Astrocyte of the spinal cord (primary cell): ENCODE measurements around the gene ANKH.

Source experiments
- DNase-seq: peaks from one replicate; pipeline ENCODE4 v3.0.0; 2011; ENCODE audit warnings: low read depth, low spot score
- H3K4me3 ChIP-seq: 2 replicates; pipeline ENCODE4 v1.5.1; 2011; ENCODE audit warnings: low read depth, mild to moderate bottlenecking, low read length, moderate library complexity
- in situ Hi-C: cut with HindIII; loops from 2 replicates; pipeline ENCODE4 v1.10.0; 2017; ENCODE audit warnings: low sequenced_read_pairs
- TF ChIP-seq, protein P1 (sequence below): IDR thresholded peaks from 2 replicates; pipeline ENCODE4 v1.5.1; 2012; ENCODE audit warnings: low read depth, mild to moderate bottlenecking, low read length, inconsistent platforms

ANKH gene

DNA sequence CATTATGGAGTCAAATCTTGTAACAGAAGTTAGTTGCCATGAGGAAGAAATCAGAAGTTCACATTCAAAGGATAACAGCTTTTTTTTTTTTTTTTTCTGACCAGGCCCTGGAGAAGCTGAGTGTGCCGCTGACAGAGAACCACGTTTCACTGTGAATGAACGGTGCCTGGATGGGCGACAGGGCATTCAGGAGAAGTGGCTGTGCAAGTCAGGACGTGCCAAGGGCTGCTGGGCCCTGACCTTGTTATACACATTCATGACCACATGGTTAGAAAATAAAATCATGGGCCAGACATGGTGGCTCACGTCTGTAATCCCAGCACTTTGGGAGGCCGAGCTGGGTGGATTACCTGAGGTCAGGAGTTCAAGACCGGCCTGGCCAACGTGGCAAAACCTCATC, 91.6 kb downstream of the ANKH start:
- no peak for DNase-seq
- no peak overlapping the region for H3K4me3 ChIP-seq
- in situ Hi-C loops: no loop called here
- TF ChIP-seq, protein P1, sequence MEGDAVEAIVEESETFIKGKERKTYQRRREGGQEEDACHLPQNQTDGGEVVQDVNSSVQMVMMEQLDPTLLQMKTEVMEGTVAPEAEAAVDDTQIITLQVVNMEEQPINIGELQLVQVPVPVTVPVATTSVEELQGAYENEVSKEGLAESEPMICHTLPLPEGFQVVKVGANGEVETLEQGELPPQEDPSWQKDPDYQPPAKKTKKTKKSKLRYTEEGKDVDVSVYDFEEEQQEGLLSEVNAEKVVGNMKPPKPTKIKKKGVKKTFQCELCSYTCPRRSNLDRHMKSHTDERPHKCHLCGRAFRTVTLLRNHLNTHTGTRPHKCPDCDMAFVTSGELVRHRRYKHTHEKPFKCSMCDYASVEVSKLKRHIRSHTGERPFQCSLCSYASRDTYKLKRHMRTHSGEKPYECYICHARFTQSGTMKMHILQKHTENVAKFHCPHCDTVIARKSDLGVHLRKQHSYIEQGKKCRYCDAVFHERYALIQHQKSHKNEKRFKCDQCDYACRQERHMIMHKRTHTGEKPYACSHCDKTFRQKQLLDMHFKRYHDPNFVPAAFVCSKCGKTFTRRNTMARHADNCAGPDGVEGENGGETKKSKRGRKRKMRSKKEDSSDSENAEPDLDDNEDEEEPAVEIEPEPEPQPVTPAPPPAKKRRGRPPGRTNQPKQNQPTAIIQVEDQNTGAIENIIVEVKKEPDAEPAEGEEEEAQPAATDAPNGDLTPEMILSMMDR: no peak

DNA sequence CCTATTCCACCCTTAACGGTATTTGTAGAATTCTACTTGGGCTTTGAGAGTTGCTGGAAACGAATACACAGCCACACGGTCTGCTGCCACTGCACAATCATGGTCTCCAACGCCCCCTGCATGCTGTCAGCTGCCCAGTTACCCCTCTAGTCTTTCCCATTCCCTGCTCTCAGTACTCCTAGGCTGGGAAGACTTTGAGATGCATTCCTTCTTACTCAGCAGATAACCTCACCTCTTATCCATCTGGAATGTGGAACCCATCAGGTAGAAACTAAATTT, 92.8 kb downstream of the ANKH start:
- TF ChIP-seq, protein P1: no peak
- H3K4me3 ChIP-seq: no peak overlapping the region
- in situ Hi-C loops: no loop called here
- no peak for DNase-seq

DNA sequence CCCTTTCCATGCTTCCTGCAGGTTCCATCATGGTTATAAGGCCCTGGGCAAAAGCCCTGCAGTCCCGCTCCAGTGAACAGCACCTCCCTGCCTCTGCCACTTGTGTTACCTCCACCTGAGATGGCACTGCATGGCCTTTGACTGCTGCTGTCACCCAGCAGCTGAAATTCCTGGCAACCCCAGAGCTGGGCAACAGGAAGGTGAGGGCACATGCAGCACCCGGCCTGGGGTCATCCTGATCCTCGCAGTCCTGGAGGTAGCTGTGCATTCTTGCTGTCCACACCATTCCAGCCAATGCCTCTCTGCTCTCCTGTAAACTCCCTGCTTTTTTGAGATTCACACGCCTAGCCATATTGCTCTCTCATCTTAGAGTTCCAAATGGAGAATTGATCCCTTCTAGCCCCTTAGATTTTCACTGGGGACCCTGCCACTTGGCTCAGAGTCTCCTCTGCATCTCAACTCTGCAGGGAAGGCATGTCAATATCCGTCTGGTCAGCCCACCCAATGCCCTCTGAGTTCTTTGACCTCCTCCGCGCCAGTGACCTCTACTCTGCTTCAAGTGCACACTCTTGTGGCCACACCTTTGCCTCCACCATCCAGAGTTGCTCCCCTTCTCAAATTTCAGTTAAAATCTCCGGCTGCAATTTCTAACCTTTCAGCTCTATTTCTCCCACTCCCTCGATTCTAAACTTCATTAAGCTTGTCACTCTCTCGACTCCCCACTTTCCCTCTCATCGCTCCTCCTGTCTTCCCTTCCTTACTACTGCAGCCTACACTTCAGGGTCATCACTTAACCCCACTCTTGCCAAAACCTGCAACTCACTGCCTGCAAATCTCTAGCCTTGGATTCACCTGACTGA, 93.4 kb downstream of the ANKH start:
- TF ChIP-seq, protein P1: no peak
- no peak for DNase-seq
- H3K4me3 ChIP-seq: no peak overlapping the region
- in situ Hi-C loops: no loop called here

DNA sequence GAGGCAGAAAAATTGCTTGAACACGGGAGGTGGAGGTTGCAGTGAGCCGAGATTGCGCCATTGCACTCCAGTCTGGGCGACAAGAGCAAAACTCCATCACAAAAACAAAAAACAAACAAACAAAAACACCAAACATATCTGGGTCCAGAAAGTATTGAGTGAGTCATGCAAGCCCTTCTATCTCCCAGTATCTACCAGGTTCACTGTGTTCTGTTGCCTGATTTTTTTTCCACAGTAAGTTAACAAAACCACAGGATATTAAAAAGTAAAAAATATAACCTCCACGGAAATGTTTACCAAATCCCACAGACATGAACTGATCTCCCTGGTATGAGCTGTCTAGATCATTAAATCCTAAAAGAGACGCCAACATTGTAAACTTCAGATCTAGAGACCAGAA, 94.4 kb downstream of the ANKH start:
- no peak for DNase-seq
- TF ChIP-seq, protein P1: no peak
- in situ Hi-C loops: no loop called here
- H3K4me3 ChIP-seq: no peak overlapping the region

DNA sequence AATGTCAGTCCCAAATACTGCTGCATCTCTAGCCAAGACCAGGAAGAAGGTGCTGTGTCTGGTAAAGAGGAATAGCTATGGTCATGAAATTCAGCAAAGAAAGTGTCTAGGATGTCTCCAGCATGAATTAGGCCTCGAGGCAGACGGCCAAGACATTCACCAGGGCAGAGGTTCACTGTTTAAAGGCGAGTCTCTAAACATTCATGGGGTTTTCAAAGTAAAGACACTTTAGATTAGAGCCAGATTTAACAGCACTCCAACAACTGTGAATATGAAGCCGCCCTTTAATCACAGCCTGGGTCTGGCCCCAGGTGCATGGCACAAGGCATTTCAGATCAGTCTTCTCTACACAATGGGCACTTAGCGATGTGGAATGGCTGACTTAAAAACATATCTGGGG, 95.0 kb downstream of the ANKH start:
- no peak overlapping the region for H3K4me3 ChIP-seq
- DNase-seq: peak; percentile 33
- TF ChIP-seq, protein P1: no peak
- in situ Hi-C loops: no loop called here

DNA sequence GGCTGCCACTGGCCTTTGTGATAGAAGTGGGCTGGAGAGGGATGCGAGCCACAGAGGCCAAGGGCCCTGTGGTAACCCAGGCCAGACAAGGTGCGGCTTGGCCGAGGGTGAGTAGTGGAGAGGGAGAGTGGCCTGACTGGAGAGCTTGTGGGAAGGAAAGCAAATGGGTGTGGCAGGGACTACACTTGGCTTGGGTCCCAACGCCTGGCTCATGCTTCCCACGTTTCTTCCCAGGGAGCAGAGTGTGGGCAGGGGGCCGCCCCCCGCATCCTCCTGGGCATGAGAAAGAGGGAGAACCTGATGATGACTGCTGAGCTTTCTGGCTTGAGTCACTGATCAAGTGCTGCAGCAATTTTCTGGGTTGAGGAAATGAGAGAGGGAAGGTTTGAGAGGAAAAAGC, 95.7 kb downstream of the ANKH start:
- DNase-seq: peak; percentile 67
- no peak overlapping the region for H3K4me3 ChIP-seq
- in situ Hi-C loops: no loop called here
- TF ChIP-seq, protein P1: no peak
